Transverse colon (tissue), 4 donors: Measurements from ENCODE around the gene WDR49. TPM values are rescaled to one million over a fixed set of nuclear protein-coding genes. Genes with fewer than 3 reads are reported as not detected.

ENCODE experiments used
- DNase-seq: peaks from one replicate; pipeline ENCODE4 v3.0.0-alpha.2; 2019
- H3K27ac ChIP-seq, 4 donors: fragments of 200-600 bp; sonication (generic); 2 replicates each; pipeline ENCODE4 v1.5.1; 2016 to 2018; ENCODE audit warnings: inconsistent platforms in 4 of 4
- H3K27me3 ChIP-seq: fragments of 200-600 bp; sonication (generic); 2 replicates; pipeline ENCODE4 v1.5.1; 2017; ENCODE audit warnings: inconsistent platforms
- H3K36me3 ChIP-seq, 4 donors: fragments of 200-600 bp; sonication (generic); 2 replicates each; pipeline ENCODE4 v1.5.1; 2017 to 2019; ENCODE audit warnings: inconsistent platforms in 4 of 4
- H3K4me1 ChIP-seq, 4 donors: fragments of 200-600 bp; sonication (generic); 2 replicates each; pipeline ENCODE4 v1.5.1; 2017 to 2020; ENCODE audit warnings: inconsistent platforms in 4 of 4
- H3K4me3 ChIP-seq, 4 donors: fragments of 200-600 bp; sonication (generic); 1 replicate in 1 of 4; 2 replicates in 3 of 4; pipeline versions ENCODE4 v1.5.1 to v1.6.1; 2017 to 2019; ENCODE audit warnings: inconsistent platforms in 4 of 4
- H3K9me3 ChIP-seq, 2 donors: fragments of 200-600 bp; sonication (generic); 2 replicates each; pipeline ENCODE4 v1.5.1; 2017 to 2019; ENCODE audit warnings: inconsistent platforms in 2 of 2
- CTCF ChIP-seq, 5 experiments: fragments of 200-600 bp in 3 of 5; fragments of 450-650 bp in 2 of 5; sonication (generic) in 3 of 5; IDR thresholded peaks; 1 replicate in 2 of 5; 2 replicates in 3 of 5; pipeline ENCODE4 v1.5.1; 2016 to 2017; ENCODE audit warnings: antibody characterized with exemption in 5 of 5, inconsistent platforms in 3 of 5, mild to moderate bottlenecking in 2 of 5, moderate library complexity in 1 of 5
- EP300 ChIP-seq: sonication (generic); formaldehyde crosslinking; IDR thresholded peaks from one replicate; pipeline ENCODE4 v1.6.1; 2017; ENCODE audit warnings: antibody characterized with exemption, low read depth
- POLR2A ChIP-seq: fragments of 450-650 bp; IDR thresholded peaks from one replicate; pipeline ENCODE4 v1.6.1; 2016; ENCODE audit warnings: antibody characterized with exemption, mild to moderate bottlenecking, moderate library complexity
- POLR2AphosphoS5 ChIP-seq, 3 donors: sonication (generic); formaldehyde crosslinking; IDR thresholded peaks; one replicate each; pipeline ENCODE4 v1.6.1; 2016; ENCODE audit warnings: antibody characterized with exemption in 3 of 3
- WGBS, 2 donors: methylation state at CpG; one replicate each; pipeline ENCODE4 v1.1.5; 2018; ENCODE audit warnings: low coverage in 1 of 2; 5-methylcytosine and 5-hydroxymethylcytosine counted together
- in situ Hi-C, 4 donors: fragments of 200-750 bp; cut with MboI; loops; one replicate each; pipeline versions ENCODE4 v1.15.0 to v1.15.1; 2017; ENCODE audit warnings: low sequenced_read_pairs in 3 of 4, low pct_ligation_motif_present in 1 of 4, low pct_unique_long_range_greater_than_20kb in 1 of 4
- intact Hi-C: fragments of 100-400 bp; cut with DNase I; formaldehyde crosslinking; loops from one replicate; pipeline ENCODE4 v1.15.1; 2023; ENCODE audit warnings: low total_unique reads
- total RNA-seq, 4 donors: library from RNA; depleted of rRNA; stranded (reverse); fragments of >200 nt; gene quantifications; one replicate each; pipeline ENCODE4 v1.1.0, GENCODE V29; 2016

The WDR49 gene
- total RNA-seq, 4 donors from 2014 or later: 0.96 TPM; not detected in 3

- no peaks in the 10 kb centered on the region for H3K36me3 ChIP-seq
- TF ChIP-seq POLR2A (no peak), EP300 (no peak), CTCF (IDR thresholded peaks at IDR 0.05) (no peak), POLR2AphosphoS5 (IDR thresholded peaks at IDR 0.05) (no peak)
- H3K4me3 ChIP-seq: no peak overlapping the region
- H3K4me1 ChIP-seq: no peaks in the 10 kb centered on the region
- in situ Hi-C loops: no loop called here
- WGBS, 2 donors: 87% methylated on average over 1 of the region's 1 CpG; no CpG with 5 or more reads in 1 of the 2 donors
- H3K27me3 ChIP-seq: no peaks in the 10 kb centered on the region
- H3K9me3 ChIP-seq: no peaks in the 10 kb centered on the region
- no peak overlapping the region for H3K27ac ChIP-seq
- intact Hi-C loops: no loop called here
- no peak for DNase-seq
These were observed 1.9 kb downstream of the WDR49 start for GRCh38 chr3:167651826-167652225.

GRCh38 chr3:167650459-167650858 is 3.3 kb downstream of the WDR49 start:
- no peak overlapping the region for H3K4me3 ChIP-seq
- intact Hi-C loops (no loop called here), in situ Hi-C loops (no loop called here)
- no peak for TF ChIP-seq POLR2A
- no peak for TF ChIP-seq EP300
- no peak for TF ChIP-seq POLR2AphosphoS5 (IDR thresholded peaks at IDR 0.05)
- TF ChIP-seq CTCF (IDR thresholded peaks at IDR 0.05): no peak
- no peaks in the 10 kb centered on the region for H3K27me3 ChIP-seq
- 68 to 76% methylated on average over 2 of the region's 2 CpGs for WGBS, 2 donors
- no peaks in the 10 kb centered on the region for H3K36me3 ChIP-seq
- no peak for DNase-seq
- H3K4me1 ChIP-seq: no peaks in the 10 kb centered on the region
- no peaks in the 10 kb centered on the region for H3K9me3 ChIP-seq
- H3K27ac ChIP-seq: no peak overlapping the region

DNA sequence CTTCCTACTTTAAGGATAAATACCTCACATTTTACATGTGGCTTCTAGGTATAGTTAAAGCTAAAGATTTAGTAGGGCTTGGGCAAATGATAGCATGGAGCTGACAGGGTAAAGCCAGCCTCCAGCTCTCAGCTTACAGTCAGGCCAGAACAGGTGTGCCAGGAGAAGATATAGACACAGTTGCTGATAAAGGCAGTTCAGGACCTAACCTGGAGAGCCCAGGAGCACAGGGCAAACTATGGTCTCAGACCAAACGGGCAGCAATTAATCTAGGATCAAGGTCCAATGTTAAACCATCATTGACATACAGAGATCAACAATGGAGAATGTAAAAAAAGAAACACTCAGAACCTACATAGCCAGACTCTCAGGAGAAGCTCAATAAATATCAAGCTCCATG is 4.0 kb downstream of the WDR49 start:
- intact Hi-C loops: no loop called here
- no peaks in the 10 kb centered on the region for H3K36me3 ChIP-seq
- H3K4me3 ChIP-seq: no peak overlapping the region
- WGBS, 2 donors: 14 to 35% methylated on average over 1 of the region's 1 CpG
- H3K9me3 ChIP-seq: peaks cover 0 to 5% of the 10 kb centered on the region in 2 donors
- TF ChIP-seq POLR2A (no peak), CTCF (IDR thresholded peaks at IDR 0.05) (no peak), POLR2AphosphoS5 (IDR thresholded peaks at IDR 0.05) (no peak)
- no peak for DNase-seq
- H3K27me3 ChIP-seq: no peaks in the 10 kb centered on the region
- in situ Hi-C loops: no loop called here
- H3K27ac ChIP-seq: no peak overlapping the region
- no peaks in the 10 kb centered on the region for H3K4me1 ChIP-seq

DNA sequence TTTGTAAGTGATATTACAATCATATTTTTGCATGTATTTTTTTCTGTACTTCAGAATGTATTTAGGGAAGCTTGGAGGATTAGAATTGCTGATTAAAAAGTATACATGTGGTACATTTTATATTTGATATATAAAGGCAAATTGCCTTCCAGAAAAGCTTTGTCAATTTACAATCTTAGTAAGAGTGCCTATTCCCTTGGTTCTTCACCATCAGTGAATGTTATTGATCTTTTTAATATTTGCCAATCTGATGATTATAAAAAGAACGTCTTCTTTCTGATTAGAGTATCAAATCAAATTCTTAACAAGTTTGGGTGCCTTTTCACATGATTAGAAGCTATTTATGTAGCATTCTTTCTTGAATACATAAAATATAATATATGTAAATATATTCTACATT is 9.1 kb downstream of the WDR49 start:
- no peak for TF ChIP-seq POLR2A
- no peak for TF ChIP-seq POLR2AphosphoS5 (IDR thresholded peaks at IDR 0.05)
- no peak for TF ChIP-seq EP300
- no peak for TF ChIP-seq CTCF (IDR thresholded peaks at IDR 0.05)
- Histone ChIP-seq H3K4me3 (no peak overlapping the region), H3K27me3 (no peaks in the 10 kb centered on the region), H3K9me3 (peaks cover 0 to 5% of the 10 kb centered on the region in 2 donors), H3K36me3 (no peaks in the 10 kb centered on the region), H3K4me1 (no peaks in the 10 kb centered on the region), H3K27ac (no peak overlapping the region)
- intact Hi-C loops: no loop called here
- WGBS, 2 donors: 60 to 82% methylated on average over 1 of the region's 1 CpG
- DNase-seq: no peak
- in situ Hi-C loops: no loop called here
